Mucosa of rectum (tissue), 2 donors: ENCODE data around the gene SUMO3.

Experiments
- H3K27ac ChIP-seq, 2 donors: one replicate each; pipeline ENCODE4 v1.7.0; 2013; ENCODE audit warnings: inconsistent platforms in 2 of 2, low read depth in 2 of 2, low read length in 2 of 2
- H3K27me3 ChIP-seq, 2 donors: one replicate each; pipeline ENCODE4 v1.7.0; 2013; ENCODE audit warnings: low read length in 2 of 2; ENCODE audit not compliant: control insufficient read depth in 2 of 2, insufficient read depth in 2 of 2
- H3K36me3 ChIP-seq, 2 donors: one replicate each; pipeline ENCODE4 v1.7.0; 2013; ENCODE audit warnings: low read length in 2 of 2; ENCODE audit not compliant: control insufficient read depth in 2 of 2, insufficient read depth in 2 of 2
- H3K4me1 ChIP-seq, 2 donors: one replicate each; pipeline ENCODE4 v1.7.0; 2013; ENCODE audit warnings: low read length in 2 of 2, mild to moderate bottlenecking in 1 of 2; ENCODE audit not compliant: control insufficient read depth in 2 of 2, insufficient read depth in 2 of 2
- H3K4me3 ChIP-seq, 2 donors: one replicate each; pipeline ENCODE4 v1.7.0; 2013; ENCODE audit warnings: low read length in 2 of 2
- H3K9ac ChIP-seq, 2 donors: one replicate each; pipeline ENCODE4 v1.7.0; 2013; ENCODE audit warnings: low read length in 2 of 2, low read depth in 1 of 2, mild to moderate bottlenecking in 1 of 2
- H3K9me3 ChIP-seq, 2 donors: one replicate each; pipeline ENCODE4 v1.7.0; 2013; ENCODE audit warnings: low read length in 2 of 2; ENCODE audit not compliant: control insufficient read depth in 2 of 2
- donor health status: healthy.
- donor health status: Normal muscosa, but diverticular disease.

SUMO3 gene

DNA sequence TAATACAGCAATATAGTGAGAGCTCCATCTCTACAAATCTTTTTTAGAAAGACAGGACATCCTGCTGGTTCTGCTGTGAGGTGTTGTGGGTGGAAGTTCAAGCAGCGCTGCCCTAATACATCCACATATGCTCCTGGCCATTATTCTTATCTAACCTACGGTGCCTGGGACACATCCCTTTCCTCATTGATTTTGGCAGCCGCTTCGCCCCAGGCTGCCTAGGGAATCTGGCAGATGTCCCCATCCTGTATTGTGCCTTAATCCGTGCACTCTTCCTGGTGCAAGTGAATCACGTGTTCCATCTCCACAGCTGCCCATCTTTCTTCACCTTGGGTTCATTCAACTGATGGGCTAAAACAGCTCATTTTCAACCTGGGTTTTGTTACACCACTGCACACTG is 13.1 kb downstream of the SUMO3 start:
- H3K27me3 ChIP-seq = no peaks in the 10 kb centered on the region
- no peak overlapping the region for H3K27ac ChIP-seq
- no peak overlapping the region for H3K9ac ChIP-seq
- H3K36me3 ChIP-seq = peaks cover 28 to 41% of the 10 kb centered on the region in 2 donors
- no peak overlapping the region for H3K4me3 ChIP-seq
- peaks cover 21% of the 10 kb centered on the region in 2 donors for H3K4me1 ChIP-seq
- no peaks in the 10 kb centered on the region for H3K9me3 ChIP-seq

DNA sequence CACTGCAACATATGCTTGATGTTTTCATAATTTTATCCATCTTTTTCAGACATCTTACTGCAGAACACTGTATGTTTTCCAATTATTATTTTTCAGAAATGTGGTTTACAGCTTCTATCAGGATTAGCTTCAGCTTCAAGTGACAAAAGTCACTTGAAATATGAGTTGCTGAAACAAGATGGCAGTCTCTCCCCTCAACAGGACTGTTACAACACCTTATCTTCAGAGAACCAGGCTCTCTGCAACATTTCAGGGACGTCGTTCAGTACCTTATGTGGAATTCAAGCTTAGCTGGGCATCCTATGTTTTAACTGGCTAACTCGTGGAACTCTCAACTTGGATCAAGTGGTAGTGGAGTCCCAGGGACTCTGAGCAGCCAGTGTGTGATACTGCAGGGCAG is 14.2 kb downstream of the SUMO3 start:
- Histone ChIP-seq H3K9ac (no peak overlapping the region), H3K4me1 (peaks cover 21 to 23% of the 10 kb centered on the region in 2 donors), H3K9me3 (no peaks in the 10 kb centered on the region), H3K27ac (no peak overlapping the region), H3K4me3 (no peak overlapping the region), H3K36me3 (peaks cover 25 to 38% of the 10 kb centered on the region in 2 donors), H3K27me3 (no peaks in the 10 kb centered on the region)

DNA sequence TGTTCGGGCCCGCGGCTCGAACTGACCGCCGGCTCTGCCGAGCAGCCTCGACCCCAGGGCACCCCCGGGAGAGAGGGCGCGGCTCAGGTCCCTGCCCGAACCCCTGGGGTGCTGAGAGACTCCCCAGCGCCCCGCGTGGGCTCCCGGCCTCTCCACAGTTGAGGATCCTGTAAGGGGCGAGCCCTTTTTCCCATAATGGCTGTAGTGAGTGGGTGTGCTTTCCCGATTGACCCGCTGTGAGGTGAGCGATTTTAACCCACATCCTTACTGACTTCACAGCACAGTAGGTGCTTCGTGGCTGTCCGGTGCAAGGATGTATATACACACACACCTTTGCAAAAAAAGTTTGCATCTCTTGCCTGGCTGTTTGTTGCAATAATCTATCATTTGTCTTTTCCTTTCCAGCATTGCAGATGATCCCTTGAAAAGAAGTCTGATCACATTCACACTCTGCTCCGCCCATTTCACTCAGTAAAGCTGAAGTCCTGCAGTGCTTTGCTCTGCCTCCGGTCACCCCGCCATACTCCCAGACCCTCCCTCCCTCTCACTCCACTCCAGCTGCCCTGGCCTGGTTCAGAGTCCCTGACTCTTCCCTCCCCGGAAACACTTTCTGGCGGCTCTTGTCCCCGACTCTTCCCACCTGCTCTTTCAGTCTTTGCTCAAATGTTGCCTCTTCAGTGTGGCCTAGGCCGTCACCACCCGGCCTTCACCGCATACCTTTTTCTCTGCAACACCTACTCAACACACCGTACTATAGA is 15.3 kb downstream of the SUMO3 start:
- Histone ChIP-seq H3K9me3 (no peaks in the 10 kb centered on the region), H3K9ac (peak overlapping the region; percentile 26 to 84), H3K4me1 (peaks cover 21 to 23% of the 10 kb centered on the region in 2 donors), H3K27me3 (no peaks in the 10 kb centered on the region), H3K27ac (no peak overlapping the region), H3K4me3 (peak overlapping the region; percentile 74 to 85), H3K36me3 (peaks cover 26 to 43% of the 10 kb centered on the region in 2 donors)

DNA sequence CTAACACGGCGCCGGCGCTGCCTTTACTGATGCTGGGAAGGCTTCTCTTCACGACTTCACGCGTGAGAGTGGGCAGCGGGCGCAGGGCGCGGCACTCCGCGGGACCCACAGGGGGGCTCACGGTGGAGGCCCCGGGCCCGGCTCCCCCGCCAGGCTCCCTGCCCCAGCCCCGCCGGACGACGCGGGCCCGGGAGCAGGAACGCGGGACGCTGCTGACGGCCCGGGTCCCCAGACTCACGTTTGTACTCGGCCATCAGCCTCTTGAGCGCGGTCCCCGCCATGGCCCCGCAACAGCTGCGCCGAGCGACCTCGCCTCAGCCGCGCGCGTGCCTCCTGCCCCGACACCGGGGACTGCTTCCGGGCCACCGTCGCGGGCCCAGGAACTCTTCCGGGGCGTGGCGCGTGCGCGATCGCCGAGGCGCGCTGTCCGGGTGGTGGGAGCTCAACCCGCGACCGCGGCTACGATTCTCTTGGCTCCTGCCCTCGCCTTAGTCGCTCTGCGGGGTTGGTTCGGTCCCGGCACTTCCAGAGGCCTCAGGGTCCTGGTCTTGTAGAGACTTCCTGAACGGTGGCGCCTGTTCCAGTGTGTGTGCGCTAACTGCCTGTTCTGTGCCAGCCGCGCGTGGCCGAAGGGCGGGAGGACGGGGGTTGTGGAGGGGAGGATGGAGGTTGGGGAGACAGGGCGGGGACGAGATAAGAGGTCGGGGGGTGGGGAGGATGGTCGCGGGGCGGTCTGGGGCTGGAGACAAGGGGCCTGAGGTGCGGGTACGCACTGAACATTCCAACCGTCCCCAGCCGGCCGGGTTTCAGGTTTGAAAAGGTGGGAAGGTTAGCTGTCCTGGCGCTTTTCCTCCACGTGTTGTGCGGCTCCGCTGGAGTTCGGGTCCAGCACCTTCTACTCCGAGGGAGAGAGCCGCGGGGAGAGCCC is 16.1 kb downstream of the SUMO3 start, which contains the start of gene UBE2G2:
TSS of gene UBE2G2 (minus strand) at position 353 of the 928 bp plus-strand sequence. CDS start at position 281, 72 bp downstream.
- Histone ChIP-seq H3K27me3 (no peaks in the 10 kb centered on the region), H3K4me3 (peak within 1 kb of the TSS; percentile 74 to 85), H3K9me3 (no peaks in the 10 kb centered on the region), H3K27ac (peak within 1 kb of the TSS; percentile 61 to 75), H3K36me3 (peaks cover 20 to 35% of the 10 kb centered on the region in 2 donors), H3K4me1 (peaks cover 21 to 23% of the 10 kb centered on the region in 2 donors), H3K9ac (peak within 1 kb of the TSS; percentile 68 to 84)

DNA sequence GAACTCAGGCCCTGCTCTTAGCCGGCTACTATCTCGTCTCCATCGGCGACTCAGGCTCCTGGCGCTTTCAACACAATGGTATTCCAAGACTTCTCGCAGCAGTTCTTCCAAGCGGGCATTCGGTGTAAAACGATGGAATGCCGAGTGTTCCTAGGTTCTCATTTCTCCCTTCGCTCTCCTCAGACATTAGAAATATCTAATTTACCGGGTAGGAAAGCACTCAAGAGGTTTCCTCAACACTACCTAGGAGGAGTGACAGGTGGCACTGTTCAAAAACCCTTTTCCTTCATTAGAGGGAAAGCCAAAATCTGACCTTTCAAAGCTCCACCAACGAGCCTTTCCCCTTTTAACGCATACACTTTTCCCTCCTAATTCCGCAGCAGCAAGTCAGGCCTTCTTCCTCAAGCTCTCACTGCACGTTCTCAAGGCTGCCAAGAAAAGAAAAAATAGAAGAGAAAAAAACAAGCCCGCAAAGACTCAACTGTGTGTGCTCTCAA is 16.8 kb downstream of the SUMO3 start:
- H3K9ac ChIP-seq = peak overlapping the region; percentile 54 to 84
- no peaks in the 10 kb centered on the region for H3K9me3 ChIP-seq
- H3K4me1 ChIP-seq = peaks cover 21 to 23% of the 10 kb centered on the region in 2 donors
- H3K27me3 ChIP-seq = no peaks in the 10 kb centered on the region
- H3K36me3 ChIP-seq = peaks cover 15 to 29% of the 10 kb centered on the region in 2 donors
- H3K4me3 ChIP-seq = peak overlapping the region; percentile 74 to 85
- no peak overlapping the region for H3K27ac ChIP-seq

DNA sequence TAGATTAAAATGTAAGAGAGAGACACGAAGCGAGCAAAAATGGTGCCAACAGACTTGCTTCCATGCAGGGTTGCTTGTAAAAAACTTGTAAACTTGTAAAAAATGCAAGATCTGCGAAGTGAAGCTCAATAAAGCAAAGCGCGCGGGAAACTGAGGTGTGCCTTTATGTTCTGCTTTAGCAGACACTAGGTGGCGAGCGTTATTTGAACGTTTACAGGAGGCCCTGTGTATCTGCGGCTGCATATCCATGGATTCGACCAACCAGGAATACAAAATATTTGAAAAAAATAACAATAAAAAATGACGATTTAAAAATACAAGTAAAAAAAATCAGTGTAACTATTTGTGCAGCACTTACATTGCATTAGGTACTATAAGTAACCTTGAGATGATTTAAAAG is 17.8 kb downstream of the SUMO3 start:
- Histone ChIP-seq H3K4me1 (peaks cover 21 to 23% of the 10 kb centered on the region in 2 donors), H3K36me3 (peaks cover 8 to 21% of the 10 kb centered on the region in 2 donors), H3K27me3 (no peaks in the 10 kb centered on the region), H3K9ac (no peak overlapping the region), H3K27ac (no peak overlapping the region), H3K4me3 (peak overlapping the region; percentile 74 to 85), H3K9me3 (no peaks in the 10 kb centered on the region)

DNA sequence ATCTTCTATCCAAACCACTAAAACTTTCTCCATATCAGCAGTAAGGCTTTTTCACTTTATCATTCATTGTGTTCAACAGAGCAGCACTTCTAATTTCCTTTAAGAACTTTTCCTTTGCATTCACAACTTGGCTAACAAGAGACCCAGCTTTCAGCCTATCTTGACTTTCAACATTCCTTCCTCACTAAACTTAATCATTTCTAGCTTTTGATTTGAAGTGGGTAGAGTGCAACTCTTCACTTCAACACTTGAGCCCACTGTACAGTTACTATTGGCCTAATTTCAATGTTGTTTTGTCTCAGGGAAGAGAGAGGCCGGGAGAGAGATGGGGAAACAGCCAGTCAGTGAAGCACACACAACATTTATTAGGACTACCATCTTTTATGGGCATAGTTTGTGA is 18.2 kb downstream of the SUMO3 start:
- Histone ChIP-seq H3K27ac (no peak overlapping the region), H3K9ac (no peak overlapping the region)

DNA sequence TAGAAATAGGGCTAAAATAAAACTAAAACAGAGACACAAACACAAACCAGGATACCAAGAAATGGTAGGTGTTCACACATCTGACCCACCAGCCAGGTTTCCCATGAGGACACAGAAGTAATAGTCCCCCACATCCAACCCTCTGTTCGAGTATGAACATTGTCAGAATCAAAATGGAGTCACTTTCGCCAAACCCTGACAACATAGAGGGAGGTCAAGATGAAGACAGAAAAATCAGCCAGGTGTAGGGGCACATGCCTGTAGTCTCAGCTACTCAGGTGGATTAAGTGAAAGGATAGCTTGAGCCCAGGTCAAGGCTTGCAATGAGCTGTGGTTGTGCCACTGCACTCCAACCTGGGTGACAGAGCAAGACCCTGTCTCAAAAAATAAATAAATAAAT is 20.1 kb downstream of the SUMO3 start:
- Histone ChIP-seq H3K27me3 (no peaks in the 10 kb centered on the region), H3K4me1 (peaks cover 19 to 23% of the 10 kb centered on the region in 2 donors), H3K36me3 (peaks cover 3 to 16% of the 10 kb centered on the region in 2 donors), H3K4me3 (no peak overlapping the region), H3K9me3 (no peaks in the 10 kb centered on the region), H3K9ac (no peak overlapping the region), H3K27ac (no peak overlapping the region)

More for the DNA sequence above, 18.2 kb downstream of the SUMO3 start:
- no peaks in the 10 kb centered on the region for H3K27me3 ChIP-seq
- H3K4me1 ChIP-seq = peaks cover 21 to 23% of the 10 kb centered on the region in 2 donors
- no peaks in the 10 kb centered on the region for H3K9me3 ChIP-seq
- peaks cover 3 to 16% of the 10 kb centered on the region in 2 donors for H3K36me3 ChIP-seq
- no peak overlapping the region for H3K4me3 ChIP-seq

DNA sequence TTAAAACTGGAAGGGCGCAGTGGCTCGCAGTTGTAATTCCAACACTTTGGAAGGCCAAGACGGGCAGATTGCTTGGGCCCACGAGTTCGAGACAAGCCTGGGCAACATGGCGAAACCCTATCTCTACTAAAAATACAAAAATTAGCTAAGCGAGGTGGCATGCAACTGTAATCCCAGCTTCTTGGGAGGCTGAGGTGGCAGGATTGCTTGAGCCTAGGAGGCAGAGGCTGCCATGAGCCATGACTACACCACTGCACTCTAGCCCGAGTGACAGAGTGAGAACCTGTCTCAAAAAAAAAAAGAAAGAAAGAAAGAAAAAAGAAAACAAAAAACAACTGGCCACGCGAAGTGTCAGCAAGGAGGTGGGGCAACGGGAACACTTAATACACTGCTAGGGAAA is 22.5 kb downstream of the SUMO3 start:
- no peaks in the 10 kb centered on the region for H3K27me3 ChIP-seq
- no peaks in the 10 kb centered on the region for H3K9me3 ChIP-seq
- peaks cover 3 to 22% of the 10 kb centered on the region in 2 donors for H3K36me3 ChIP-seq
- no peak overlapping the region for H3K4me3 ChIP-seq
- H3K9ac ChIP-seq = no peak overlapping the region
- no peak overlapping the region for H3K27ac ChIP-seq
- peaks cover 9 to 11% of the 10 kb centered on the region in 2 donors for H3K4me1 ChIP-seq
